CD1c-positive myeloid dendritic cell (primary cell): ENCODE data around the gene THAP7.

Experiments used
- DNase-seq: peaks from one replicate; pipeline ENCODE4 v3.0.0-alpha.2; 2016; ENCODE audit errors: extremely low spot score

THAP7 gene

GRCh38 chr22:20964090-20964798, 37.7 kb downstream of the THAP7 start:
- DNase-seq: no peak

GRCh38 chr22:20963201-20964052, 38.5 kb downstream of the THAP7 start:
- DNase-seq: no peak

DNA sequence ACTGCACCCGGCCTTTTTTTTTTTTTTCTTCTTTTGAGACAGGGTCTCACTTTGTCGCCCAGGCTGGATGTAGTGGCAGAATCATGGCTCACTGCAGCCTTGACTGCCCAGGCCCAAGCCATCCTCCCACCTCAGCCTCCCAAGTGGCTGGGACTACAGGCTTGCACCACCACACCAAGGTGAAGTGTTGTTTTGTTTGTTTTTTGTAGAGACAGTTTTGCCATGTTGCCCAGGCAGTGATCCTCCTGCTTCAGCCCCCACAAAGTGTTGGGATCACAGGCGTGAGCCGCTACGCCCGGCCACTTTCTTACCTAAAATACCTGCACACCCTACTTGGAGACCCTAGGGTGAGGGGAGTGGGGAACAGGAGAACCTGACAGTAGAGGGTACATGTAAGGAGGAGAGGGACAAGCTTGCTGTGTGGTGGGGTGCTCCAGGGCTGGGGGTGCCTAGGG, 39.4 kb downstream of the THAP7 start:
- no peak for DNase-seq

DNA sequence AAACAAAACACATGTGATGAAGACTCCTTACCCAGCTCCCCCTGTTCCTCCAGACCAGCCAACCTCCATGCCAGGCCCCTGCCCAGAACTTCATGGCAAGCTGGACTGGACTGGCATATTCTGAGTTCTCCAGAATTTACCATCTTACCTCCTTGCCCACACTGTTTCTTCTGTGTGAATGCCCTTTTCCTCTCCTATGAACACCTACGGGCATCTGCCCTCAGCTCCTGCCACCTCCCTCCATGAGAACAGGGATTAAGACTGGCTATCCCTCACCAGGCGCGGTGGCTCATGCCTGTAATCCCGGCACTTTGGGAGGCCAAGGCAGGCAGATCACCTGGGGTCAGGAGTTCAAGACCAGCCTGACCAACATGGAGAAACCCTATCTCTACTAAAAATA, 41.3 kb downstream of the THAP7 start:
- DNase-seq: no peak

DNA sequence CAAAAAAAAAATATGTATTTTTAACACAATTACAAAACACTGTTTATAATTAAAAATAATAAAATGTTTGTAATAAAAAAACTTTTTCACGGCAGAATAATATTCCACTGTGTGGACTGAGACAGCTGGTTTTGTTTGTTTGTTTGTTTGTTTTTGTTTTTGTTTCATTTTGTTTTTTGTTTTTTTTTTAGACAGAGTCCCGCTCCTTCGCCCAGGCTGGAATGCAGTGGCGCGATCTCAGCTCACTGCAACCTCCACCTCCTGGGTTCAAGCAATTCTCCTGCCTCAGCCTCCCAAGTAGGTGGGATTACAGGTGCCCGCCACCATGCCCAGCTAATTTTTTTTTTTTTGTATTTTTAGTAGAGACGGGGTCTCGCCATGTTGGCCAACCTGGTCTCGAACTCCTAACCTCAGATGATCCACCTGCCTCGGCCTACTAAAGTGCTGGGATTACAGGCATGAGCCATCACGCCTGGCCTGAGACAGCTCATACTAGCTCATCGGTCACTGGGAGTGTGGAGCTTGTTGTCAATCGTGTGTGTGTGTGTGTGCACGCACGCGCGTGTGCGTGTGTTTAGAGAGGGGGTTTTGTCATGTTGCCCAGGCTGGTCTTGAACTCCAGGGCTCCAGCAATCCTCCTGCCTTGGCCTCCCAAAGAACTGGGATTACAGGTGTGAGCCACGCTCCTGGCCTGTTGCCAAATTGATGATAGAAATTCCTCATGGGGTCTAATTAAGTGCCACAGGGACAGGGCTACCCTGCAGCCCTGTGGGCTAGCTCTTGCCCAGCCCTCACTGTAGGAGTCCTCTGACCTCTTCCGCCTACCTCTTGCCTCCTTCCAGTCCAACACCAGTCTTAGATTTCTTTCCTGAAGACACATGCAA, 42.1 kb downstream of the THAP7 start:
- DNase-seq: no peak

- DNase-seq: peak; percentile 41
Measured at GRCh38 chr22:20957683-20958431, 44.1 kb downstream of the THAP7 start.

DNA sequence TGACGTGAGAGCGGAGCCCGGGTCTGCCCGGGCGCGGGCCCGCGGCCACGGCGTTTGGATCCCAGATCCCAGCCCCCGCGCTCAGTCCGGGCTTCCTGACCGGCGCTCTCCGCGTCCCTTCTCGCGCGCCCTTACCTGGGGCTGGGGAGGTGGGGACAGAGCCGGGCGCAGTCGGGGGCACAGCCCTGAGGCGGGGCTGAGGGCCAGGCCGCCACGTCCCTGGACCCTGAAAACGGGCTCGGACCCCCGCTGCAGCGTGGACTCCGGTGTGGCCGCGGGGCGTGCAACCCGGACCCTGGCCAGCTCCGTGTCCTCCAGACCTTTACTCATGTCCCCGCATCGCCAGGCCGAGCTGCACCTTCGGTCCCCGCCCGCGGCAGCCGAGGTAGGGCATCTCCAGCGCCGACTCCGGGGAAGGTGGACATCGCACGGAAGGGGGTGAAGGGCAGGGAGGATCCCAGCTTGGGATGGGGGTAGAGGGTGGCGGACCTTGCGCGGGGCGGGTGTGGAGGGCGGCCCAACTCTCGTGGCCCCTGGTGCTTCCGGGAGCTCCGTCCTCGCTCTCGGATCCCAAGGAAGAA, 44.7 kb downstream of the THAP7 start:
- DNase-seq: peak; percentile 54

DNA sequence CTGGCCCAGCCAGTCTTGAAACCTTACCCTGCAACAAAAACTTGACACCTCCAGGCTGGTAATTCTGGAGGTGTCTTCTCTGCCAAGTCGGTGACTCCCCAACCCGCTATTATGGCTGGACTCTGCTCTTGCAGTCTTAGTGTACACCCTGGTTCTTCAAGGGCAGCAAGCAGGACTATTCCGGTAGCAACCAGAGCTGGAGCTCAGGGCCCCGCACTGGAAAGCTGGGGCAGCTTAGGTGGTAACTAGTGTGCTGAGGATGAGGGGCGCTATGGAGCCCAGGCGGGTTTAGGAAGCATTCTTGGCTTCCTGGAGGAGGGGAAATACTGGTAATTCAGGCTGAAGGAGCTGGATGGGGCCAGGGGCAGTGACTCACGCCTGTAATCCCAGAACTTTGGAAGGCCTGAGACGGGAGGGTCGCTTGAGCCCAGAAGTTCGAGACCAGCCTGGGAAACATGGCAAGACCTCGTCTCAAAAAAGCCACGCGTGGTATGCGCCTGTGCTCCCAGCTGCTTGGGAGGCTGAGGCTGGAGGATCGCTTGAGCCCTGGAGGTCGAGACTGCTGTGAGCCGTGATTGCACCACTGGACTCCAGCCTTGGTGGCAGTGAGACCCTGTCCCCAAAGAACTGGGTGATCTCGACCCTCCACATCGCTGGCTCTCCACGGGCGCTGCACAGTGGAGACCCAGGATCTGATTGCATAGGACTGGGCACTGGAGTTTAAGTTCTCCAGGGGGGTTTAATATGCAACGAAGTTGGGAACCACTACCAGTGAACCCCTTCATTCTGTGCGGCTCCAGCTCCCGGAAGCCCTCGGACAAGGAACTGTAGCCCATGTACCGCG, 45.4 kb downstream of the THAP7 start:
- DNase-seq: no peak

GRCh38 chr22:20955548-20955947, 46.4 kb downstream of the THAP7 start:
- no peak for DNase-seq

DNA sequence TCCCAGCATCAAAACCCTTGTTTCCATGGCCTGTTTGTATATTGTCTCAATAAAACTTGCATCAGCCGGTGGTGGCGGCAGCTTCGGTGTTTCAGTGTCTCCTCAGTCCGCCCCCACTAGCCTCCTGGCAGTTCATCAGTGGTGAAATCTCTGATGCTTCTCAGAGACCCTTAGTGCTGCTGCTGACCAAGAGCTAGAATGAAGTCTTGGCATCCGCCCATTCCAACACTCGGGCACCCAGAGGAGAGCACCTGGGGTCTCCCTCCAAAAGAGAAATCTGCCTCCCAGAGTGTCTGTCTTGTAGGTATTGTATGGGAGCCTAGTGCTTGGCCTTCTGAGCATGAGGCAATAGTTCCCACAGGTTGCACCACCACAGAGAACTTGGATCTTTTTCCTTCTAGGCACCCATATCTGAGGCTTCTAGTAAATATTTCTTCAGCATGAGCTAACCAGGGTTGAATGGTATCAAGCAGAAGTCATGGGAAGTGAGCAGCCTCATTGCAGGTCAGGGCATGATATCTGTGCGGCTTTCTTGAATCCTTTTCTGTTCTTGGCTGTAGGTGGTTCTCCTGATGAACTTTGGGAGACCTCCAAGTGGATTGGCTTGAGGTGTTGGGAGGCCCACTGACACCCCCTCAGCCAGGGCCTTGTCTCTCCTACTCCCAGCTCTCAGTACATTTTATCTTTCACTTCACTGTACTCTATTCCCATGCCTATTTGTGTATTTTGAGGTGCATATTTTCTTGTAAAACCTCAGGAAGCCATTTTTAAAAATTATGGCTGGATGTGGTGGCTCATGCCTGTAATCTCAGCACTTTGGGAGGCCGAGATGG, 48.0 kb downstream of the THAP7 start:
- no peak for DNase-seq

DNA sequence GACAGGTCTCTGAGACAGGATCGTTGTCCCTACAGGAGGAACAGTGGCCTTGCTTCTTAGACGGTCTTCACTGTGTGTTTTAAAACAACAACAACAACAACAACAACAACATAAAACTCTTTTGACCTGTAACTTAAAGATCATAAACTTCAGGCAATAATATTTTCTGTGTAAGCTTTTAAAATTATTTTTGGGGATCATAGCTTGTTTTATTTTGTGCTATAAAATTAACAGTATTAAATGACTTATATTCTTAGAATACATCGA, 48.6 kb downstream of the THAP7 start:
- no peak for DNase-seq

GRCh38 chr22:20952544-20953341, 49.2 kb downstream of the THAP7 start:
- no peak for DNase-seq

- no peak for DNase-seq
Measured at GRCh38 chr22:20951932-20952380, 50.0 kb downstream of the THAP7 start.

GRCh38 chr22:20951151-20951931, 50.6 kb downstream of the THAP7 start:
- DNase-seq: no peak

- no peak for DNase-seq
Measured at GRCh38 chr22:20949698-20950183, 52.2 kb downstream of the THAP7 start.
